Measurements from ENCODE around the gene TEAD2. TPM values are rescaled to one million over a fixed set of nuclear protein-coding genes. Genes with fewer than 3 reads are reported as not detected.

Gene TEAD2
- total and polyA plus RNA-seq, 10 donors, result 5.8 to 24.7 (median 14.4) TPM

GRCh38 chr19:49338023-49338677 lies 24.1 kb downstream of the TEAD2 start:
- H3K4me3 ChIP-seq, result peak overlapping the region in 6 of 8 donors; percentile 33 to 79 (median 52)
- intact Hi-C loops (cut with DNase I; ENCODE audit: low total_unique reads), result no loop called here
- WGBS, 5 donors, result 67 to 85% (median 73%) methylated on average over 25 to 34 of the region's 34 CpGs
- H3K4me1 ChIP-seq, result peaks cover 16 to 87% (median 78%) of the 10 kb centered on the region in 6 donors
- DNase-seq, result peak; percentile 78
- TF ChIP-seq POLR2A (IDR thresholded peaks at IDR 0.05), result no peak
- no peak for TF ChIP-seq CTCF (IDR thresholded peaks at IDR 0.05 in 8 of 11, conservative IDR thresholded peaks at IDR 0.05 in 3 of 11)
- peak in 1 of 3 donors; percentile 16 for TF ChIP-seq POLR2AphosphoS5 (IDR thresholded peaks at IDR 0.05)
- H3K27me3 ChIP-seq (replicated peaks in 1 of 7), result no peaks in the 10 kb centered on the region
- H3K27ac ChIP-seq, result peak overlapping the region in 4 of 8 donors; percentile 78 to 95 (median 91)
- H3K36me3 ChIP-seq, result peaks cover 0 to 66% (median 39%) of the 10 kb centered on the region in 6 donors
- H3K9me3 ChIP-seq, result no peaks in the 10 kb centered on the region

GRCh38 chr19:49337267-49338022 lies 24.8 kb downstream of the TEAD2 start:
- no peak for DNase-seq
- WGBS, 5 donors, result 81 to 86% (median 85%) methylated on average over 19 of the region's 19 CpGs
- H3K4me3 ChIP-seq, result peak overlapping the region in 6 of 8 donors; percentile 58 to 79 (median 68)
- no peak for TF ChIP-seq CTCF (IDR thresholded peaks at IDR 0.05 in 8 of 11, conservative IDR thresholded peaks at IDR 0.05 in 3 of 11)
- TF ChIP-seq POLR2AphosphoS5 (IDR thresholded peaks at IDR 0.05), result no peak
- no peak for TF ChIP-seq POLR2A (IDR thresholded peaks at IDR 0.05)
- H3K4me1 ChIP-seq, result peaks cover 16 to 94% (median 85%) of the 10 kb centered on the region in 6 donors
- H3K27me3 ChIP-seq (replicated peaks in 1 of 7), result no peaks in the 10 kb centered on the region
- no peaks in the 10 kb centered on the region for H3K9me3 ChIP-seq
- H3K27ac ChIP-seq, result peak overlapping the region in 7 of 8 donors; percentile 86 to 95 (median 89)
- intact Hi-C loops (cut with DNase I; ENCODE audit: low total_unique reads), result no loop called here
- peaks cover 0 to 59% (median 34%) of the 10 kb centered on the region in 6 donors for H3K36me3 ChIP-seq

GRCh38 chr19:49336482-49337266 lies 25.5 kb downstream of the TEAD2 start:
- Histone ChIP-seq H3K4me1 (peaks cover 21 to 98% (median 92%) of the 10 kb centered on the region in 6 donors), H3K27ac (peak overlapping the region in 7 of 8 donors; percentile 86 to 95 (median 89)), H3K27me3 (replicated peaks in 1 of 7) (no peaks in the 10 kb centered on the region), H3K36me3 (peaks cover 0 to 52% (median 31%) of the 10 kb centered on the region in 6 donors), H3K4me3 (peak overlapping the region; percentile 46 to 79 (median 66)), H3K9me3 (no peaks in the 10 kb centered on the region)
- WGBS, 5 donors, result 75 to 85% (median 79%) methylated on average over 8 to 10 of the region's 10 CpGs
- TF ChIP-seq POLR2AphosphoS5 (IDR thresholded peaks at IDR 0.05), result peak in 1 of 3 donors; percentile 12
- no peak for TF ChIP-seq CTCF (IDR thresholded peaks at IDR 0.05 in 8 of 11, conservative IDR thresholded peaks at IDR 0.05 in 3 of 11)
- intact Hi-C loops (cut with DNase I; ENCODE audit: low total_unique reads), result no loop called here
- peak; percentile 61 for DNase-seq
